Measurements from ENCODE around the gene SMC1A. TPM values are rescaled to one million over a fixed set of nuclear protein-coding genes. Genes with fewer than 3 reads are reported as not detected.

SMC1A gene
- total RNA-seq, 1 donor from 2014 or later: 11.2 TPM

- TF ChIP-seq CTCF (IDR thresholded peaks at IDR 0.05): no peak
- no peak overlapping the region for H3K4me3 ChIP-seq
- no peaks in the 10 kb centered on the region for H3K4me1 ChIP-seq
- H3K9me3 ChIP-seq: no peaks in the 10 kb centered on the region
- H3K36me3 ChIP-seq: no peaks in the 10 kb centered on the region
- DNase-seq (ENCODE audit: low spot score in 2 of 2): no peak
- intact Hi-C loops (cut with DNase I): no loop called here
- H3K27me3 ChIP-seq: no peaks in the 10 kb centered on the region
- no peak overlapping the region for H3K27ac ChIP-seq
These were observed 27.2 kb upstream of the SMC1A start for GRCh38 chrX:53449632-53450031.

- Histone ChIP-seq H3K36me3 (no peaks in the 10 kb centered on the region), H3K9me3 (no peaks in the 10 kb centered on the region), H3K27ac (no peak overlapping the region), H3K4me1 (no peaks in the 10 kb centered on the region), H3K27me3 (no peaks in the 10 kb centered on the region), H3K4me3 (no peak overlapping the region)
- no peak for DNase-seq (ENCODE audit: low spot score in 2 of 2)
- no peak for TF ChIP-seq CTCF (IDR thresholded peaks at IDR 0.05)
- intact Hi-C loops (cut with DNase I): no loop called here
These were observed 25.0 kb upstream of the SMC1A start for GRCh38 chrX:53447441-53447840.

GRCh38 chrX:53445977-53446376, 23.5 kb upstream of the SMC1A start:
- Histone ChIP-seq H3K36me3 (no peaks in the 10 kb centered on the region), H3K9me3 (no peaks in the 10 kb centered on the region), H3K27ac (no peak overlapping the region), H3K27me3 (no peaks in the 10 kb centered on the region), H3K4me1 (peaks cover 0 to 3% of the 10 kb centered on the region in 2 donors), H3K4me3 (no peak overlapping the region)
- peak in 2 of 3 experiments; percentile 20 to 31 for TF ChIP-seq CTCF (IDR thresholded peaks at IDR 0.05)
- intact Hi-C loops (cut with DNase I): no loop called here
- no peak for DNase-seq (ENCODE audit: low spot score in 2 of 2)

- no peak for TF ChIP-seq CTCF (IDR thresholded peaks at IDR 0.05)
- Histone ChIP-seq H3K36me3 (no peaks in the 10 kb centered on the region), H3K27me3 (no peaks in the 10 kb centered on the region), H3K4me3 (peak overlapping the region in 1 of 2 donors; percentile 56), H3K4me1 (peaks cover 0 to 4% of the 10 kb centered on the region in 2 donors), H3K27ac (peak overlapping the region in 1 of 2 donors; percentile 0), H3K9me3 (no peaks in the 10 kb centered on the region)
- no peak for DNase-seq (ENCODE audit: low spot score in 2 of 2)
- intact Hi-C loops (cut with DNase I): loop anchor here (5.0 kb wide), 2 partner anchors 240 to 915 kb away; partner anchors contain the start of gene WNK3
These were observed 19.8 kb upstream of the SMC1A start for GRCh38 chrX:53442322-53442631.

GRCh38 chrX:53441531-53442321, 19.3 kb upstream of the SMC1A start:
- DNase-seq (ENCODE audit: low spot score in 2 of 2): peak; percentile 23 to 88
- Histone ChIP-seq H3K27ac (peak overlapping the region in 1 of 2 donors; percentile 0), H3K9me3 (no peaks in the 10 kb centered on the region), H3K36me3 (no peaks in the 10 kb centered on the region), H3K4me3 (peak overlapping the region; percentile 44 to 56), H3K4me1 (peaks cover 0 to 4% of the 10 kb centered on the region in 2 donors), H3K27me3 (no peaks in the 10 kb centered on the region)
- no peak for TF ChIP-seq CTCF (IDR thresholded peaks at IDR 0.05)
- intact Hi-C loops (cut with DNase I): loop anchor here (5.0 kb wide), 2 partner anchors 241 to 916 kb away; partner anchors contain the start of gene WNK3
